SU-DHL-6 (cell line): Measurements from ENCODE around the gene TRIAP1.

Source experiments
- CTCF ChIP-seq: fragments of 200-600 bp; sonication (generic); IDR thresholded peaks from one replicate; pipeline ENCODE4 v1.5.1; 2017; ENCODE audit warnings: antibody characterized with exemption, mild to moderate bottlenecking, low read length, moderate library complexity; ENCODE audit not compliant: insufficient read depth, poor library complexity, severe bottlenecking
- EZH2phosphoT487 ChIP-seq: fragments of 200-600 bp; sonication (generic), shearing (Covaris generic); conservative IDR thresholded peaks from 2 replicates; pipeline ENCODE4 v1.6.1; 2018; ENCODE audit warnings: mild to moderate bottlenecking, antibody characterized with exemption, low read length, moderate library complexity, mixed read lengths

GRCh38 chr12:120473807-120474615 lies 27.8 kb upstream of the TRIAP1 start:
- no peak for TF ChIP-seq CTCF
- no peak for TF ChIP-seq EZH2phosphoT487
